HG03342 (cell line): ENCODE data around the gene IRF2.
"Not testable (repeated sequence)": the region's sequence is repeated elsewhere in the genome, so short reads cannot be mapped to it uniquely, and the experiment has no call there.

Experiments used
- ATAC-seq: cut with Tn5 transposase; IDR thresholded peaks from one replicate; pipeline ENCODE4 v1.9.1; 2021; ENCODE audit warnings: mild to moderate bottlenecking, moderate library complexity; ENCODE audit not compliant: unreplicated experiment

Gene IRF2

DNA sequence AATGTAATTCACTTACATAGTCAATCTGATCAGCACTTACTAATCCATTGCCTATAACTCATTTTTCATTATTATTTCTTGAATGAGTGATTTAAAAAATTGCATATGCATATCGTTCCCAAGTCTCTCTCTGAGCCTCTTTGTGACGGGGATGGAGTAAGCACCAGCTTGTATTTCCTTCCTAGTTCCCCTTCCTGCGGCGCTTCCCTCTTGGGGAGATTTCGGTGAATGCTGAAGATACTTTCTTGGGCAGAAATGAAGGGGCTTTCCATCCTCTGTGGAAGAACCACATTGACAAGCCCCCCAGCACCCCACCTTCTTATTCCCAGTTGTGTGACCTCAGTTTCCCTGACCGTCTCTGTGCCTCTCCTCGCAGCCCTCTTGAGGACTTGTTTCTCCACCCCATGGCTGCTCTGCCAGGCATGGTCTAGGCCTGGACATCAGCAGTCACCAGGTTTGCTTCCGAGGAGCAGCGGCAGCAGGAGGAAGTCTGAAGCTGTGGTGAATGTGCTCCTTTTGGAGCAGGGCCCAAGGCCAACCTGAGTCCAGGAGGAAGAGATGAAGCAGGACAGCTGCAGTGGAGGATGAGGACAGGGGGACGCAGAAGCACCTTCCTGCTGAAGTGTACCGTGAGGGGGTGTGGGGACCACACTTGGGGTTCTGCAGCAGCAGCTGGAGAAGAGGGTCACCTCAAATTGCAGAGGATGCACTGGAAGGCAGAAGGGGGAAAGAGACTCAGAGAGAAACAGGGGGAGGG is 124.9 kb downstream of the IRF2 start:
- ATAC-seq = no peak

DNA sequence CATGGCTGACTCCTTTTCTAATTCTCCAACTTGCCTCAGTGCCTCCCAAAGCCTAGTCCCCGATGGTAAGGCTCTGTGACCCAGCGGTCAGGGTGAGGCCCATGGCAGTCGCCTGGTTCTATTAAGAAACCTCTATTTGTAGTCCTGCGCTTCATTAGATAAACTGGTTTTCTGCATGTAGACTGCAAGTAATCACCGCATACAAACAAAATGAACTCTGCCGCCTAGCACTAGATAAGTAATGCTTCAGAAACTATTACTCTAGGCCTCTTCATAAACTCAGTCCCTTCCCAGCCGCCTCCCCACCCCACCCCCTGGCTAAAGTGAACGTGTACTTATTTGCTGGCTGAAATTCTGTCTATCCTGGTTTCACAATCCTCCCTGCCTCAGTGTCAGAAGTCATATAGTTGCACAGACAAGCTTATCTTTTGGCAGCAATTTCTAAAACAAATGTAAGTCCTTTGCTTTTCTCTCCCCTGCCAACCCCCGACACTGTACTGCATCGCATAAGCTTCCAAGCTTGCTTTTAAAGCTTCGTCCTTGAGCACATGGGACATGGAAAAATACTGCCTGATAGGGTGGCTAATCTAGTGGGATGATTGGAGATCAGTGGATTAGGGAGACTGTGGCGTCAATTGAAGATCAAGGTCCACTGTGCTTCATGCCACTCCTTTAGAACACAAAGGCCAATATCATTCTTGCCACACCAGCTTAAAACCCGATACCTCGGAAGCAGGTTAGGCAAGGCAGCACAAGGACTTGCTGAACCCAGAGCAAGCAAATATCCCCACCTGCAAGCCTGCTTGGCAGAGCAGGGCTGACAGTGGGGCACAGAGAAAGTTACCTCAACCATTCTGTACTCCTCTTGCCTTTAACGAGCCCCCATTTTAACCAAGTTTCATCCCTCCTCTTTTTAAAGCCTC is 125.8 kb downstream of the IRF2 start:
- ATAC-seq = no peak

- peak; percentile 77 for ATAC-seq
These were observed 126.8 kb downstream of the IRF2 start for GRCh38 chr4:184347251-184348239.

DNA sequence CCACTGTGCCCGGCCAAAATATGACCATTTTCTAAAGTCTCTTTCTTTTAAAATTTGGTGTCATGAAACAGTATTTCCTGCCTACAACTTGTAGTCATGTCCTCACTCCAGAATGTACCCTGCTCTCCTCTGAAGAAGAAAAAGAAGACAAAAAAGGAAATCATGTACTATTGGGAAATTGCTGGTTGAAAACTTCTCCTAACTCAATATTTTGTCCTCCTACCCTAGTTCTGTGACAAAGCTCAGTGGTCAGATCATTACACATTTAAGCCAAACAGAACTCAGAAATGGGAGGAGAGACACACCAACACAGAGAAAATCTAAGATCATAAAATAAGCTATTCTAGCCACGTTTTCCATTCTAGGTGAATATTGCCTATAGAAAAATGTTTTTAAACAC is 127.7 kb downstream of the IRF2 start:
- no peak for ATAC-seq

DNA sequence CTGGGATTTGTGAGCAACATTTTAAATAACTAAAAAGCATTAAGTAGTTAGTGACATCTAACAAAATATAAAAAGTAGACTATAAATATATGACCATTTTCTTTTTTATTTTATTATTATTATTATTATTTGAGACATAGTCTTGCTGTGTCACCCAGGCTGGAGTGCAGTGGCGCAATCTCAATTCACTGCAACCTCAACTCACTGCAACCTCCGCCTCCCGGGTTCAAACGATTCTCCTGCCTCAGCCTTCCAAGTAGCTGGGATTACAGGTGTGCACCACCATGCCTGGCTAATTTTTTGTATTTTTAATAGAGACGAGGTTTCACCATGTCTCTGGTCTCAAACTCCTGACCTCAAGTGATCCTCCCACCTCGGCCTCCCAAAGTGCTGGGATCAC is 128.1 kb downstream of the IRF2 start:
- not testable (repeated sequence) for ATAC-seq

DNA sequence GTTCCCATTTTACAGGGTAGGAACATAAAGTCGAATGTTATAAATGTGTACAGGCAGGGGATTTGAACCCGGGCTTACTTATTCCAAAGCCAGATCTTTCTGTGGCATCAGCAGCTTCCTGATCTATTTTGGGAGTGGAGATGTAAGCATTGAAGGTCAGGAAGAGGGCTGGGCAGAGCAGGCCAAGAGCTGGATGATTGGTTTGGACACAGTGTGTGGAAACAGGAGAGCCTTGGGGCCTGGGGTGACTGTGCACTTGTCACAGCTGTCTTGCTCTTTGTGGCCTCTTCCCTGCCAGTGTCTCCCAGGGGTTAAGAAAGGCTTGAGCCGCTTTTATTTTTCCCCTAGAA is 128.8 kb downstream of the IRF2 start:
- no peak for ATAC-seq

DNA sequence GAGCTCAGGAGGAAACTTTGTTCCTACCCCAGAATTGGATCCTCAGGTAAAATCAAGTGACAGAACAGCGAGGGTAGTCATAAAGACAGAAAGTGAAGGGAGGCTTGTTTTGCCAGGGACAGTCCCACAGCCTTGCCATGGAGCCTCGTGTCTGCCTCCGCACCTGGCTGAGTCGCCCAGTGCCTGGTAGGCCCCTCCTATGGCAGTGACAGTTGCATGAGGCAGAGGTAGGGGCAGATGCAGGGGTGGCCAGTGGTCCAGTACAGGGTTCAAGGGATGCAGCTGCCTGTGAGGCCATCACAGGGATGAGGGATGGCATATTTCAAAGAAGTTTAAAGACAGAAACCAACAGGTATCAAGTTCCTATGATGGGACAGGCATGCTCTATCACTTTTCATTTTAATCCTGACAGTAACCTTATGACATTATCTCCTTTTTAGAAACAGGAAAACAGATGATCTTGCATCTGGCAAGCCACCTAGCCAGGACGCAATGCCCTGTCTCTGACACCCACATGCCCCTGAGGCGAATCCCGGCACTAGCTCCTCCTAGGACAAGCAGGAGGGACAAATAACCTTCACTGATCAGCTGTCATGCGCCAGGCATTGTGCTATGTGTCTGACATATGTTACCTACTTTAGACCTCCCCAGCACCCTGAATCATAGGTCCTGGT is 129.3 kb downstream of the IRF2 start:
- no peak for ATAC-seq

DNA sequence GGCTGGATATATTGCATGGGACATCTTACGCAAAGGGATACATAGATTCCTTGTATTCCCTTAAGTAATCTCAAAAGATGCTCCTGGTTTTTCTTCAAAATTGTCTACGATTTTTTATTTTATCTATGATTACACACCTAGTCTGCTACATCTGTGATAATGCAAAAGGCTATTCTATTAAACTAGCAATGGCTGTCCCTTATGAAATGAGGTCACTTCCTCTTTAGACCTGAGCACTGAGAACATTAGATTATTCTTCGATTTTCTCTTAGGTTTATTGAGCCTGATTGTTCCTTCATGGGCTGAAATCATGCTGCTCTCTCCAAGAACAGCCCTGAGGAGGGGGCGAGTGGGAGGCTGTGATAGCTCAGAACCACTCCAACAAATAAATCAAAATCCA is 129.9 kb downstream of the IRF2 start:
- ATAC-seq = no peak

GRCh38 chr4:184343502-184344177 is 130.7 kb downstream of the IRF2 start:
- peak; percentile 32 for ATAC-seq

DNA sequence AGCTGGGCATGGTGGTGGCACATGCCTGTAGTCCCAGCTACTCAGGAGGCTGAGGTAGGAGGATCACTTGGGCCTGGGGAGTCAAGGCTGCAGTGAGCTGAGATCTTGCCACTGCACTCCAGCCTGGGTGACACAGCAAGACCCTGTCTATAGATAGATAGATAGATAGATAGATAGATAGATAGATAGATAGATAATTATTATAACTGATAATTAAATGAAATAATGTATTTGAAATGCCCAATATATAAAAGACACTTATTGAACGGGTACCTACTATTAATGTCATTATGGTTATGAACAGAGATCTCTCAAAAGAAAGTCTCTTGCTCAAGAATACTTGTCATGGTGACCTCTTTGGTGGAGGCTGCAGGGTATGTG is 131.5 kb downstream of the IRF2 start:
- ATAC-seq = not testable (repeated sequence)

GRCh38 chr4:184342167-184342856 is 132.0 kb downstream of the IRF2 start:
- no peak for ATAC-seq

DNA sequence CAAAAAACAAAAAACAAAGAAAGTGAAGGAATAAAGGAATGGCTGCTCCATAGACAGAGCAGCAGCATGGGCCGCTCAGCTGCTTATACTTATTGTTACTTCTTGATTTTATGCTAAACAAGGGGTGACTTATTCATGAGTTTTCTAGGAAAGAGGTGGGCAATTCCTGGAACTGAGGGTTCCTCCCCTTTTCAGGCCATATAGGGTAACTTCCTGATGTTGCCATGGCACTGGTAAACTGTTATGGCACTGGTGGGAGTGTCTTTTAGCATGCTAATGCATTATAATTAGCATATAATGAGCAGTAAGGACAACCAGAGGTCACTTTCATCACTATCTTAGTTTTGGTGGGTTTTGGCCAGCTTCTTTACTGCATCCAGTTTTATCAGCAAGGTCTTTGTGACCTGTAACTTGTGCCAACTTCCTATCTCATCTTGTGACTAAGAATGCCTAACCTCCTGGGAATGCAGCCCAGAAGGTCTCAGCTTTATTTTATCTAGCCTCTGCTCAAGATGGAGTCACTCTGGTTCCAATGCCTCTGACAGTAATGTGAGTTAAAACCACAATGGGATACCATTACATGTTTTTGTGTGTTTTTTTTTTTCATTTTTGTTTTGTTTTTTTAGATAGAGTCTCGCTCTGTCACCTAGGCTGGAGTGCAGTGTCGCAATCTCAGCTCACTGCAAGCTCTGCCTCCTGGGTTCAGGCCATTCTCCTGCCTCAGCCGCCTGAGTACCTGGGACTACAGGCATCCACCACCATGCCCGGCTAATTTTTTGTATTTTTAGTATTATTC is 134.8 kb downstream of the IRF2 start:
- ATAC-seq = not testable (repeated sequence)

GRCh38 chr4:184337907-184338306 is 136.4 kb downstream of the IRF2 start:
- no peak for ATAC-seq
